SK-N-SH (cell line): Measurements from ENCODE around the gene FAM131C.

Source experiments
- CHD2 ChIP-seq: fragments of 150-350 bp; IDR thresholded peaks from 2 replicates; pipeline ENCODE4 v1.6.1; 2018; ENCODE audit warnings: low read length; ENCODE audit not compliant: partially characterized antibody
- EP300 ChIP-seq, 2 experiments: IDR thresholded peaks; 2 replicates each; pipeline versions ENCODE4 v1.4.0 to v1.6.1; 2012; ENCODE audit warnings: borderline replicate concordance in 1 of 2, low read depth in 1 of 2, low read length in 1 of 2
- EZH2phosphoT487 ChIP-seq: fragments of 200-600 bp; sonication (generic); IDR thresholded peaks from 2 replicates; pipeline ENCODE4 v1.6.1; 2017; ENCODE audit warnings: low read depth, mixed run types, mild to moderate bottlenecking, antibody characterized with exemption, moderate library complexity, borderline replicate concordance
- JUND ChIP-seq: IDR thresholded peaks from 2 replicates; pipeline ENCODE4 v1.4.0; 2012
- NRF1 ChIP-seq: IDR thresholded peaks from 2 replicates; pipeline ENCODE4 v1.6.1; 2012; ENCODE audit warnings: low read depth, mild to moderate bottlenecking, low read length
- POLR2AphosphoS5 ChIP-seq: IDR thresholded peaks from 2 replicates; pipeline ENCODE4 v1.6.1; 2012; ENCODE audit warnings: low read depth, low read length
- RAD21 ChIP-seq: IDR thresholded peaks from 2 replicates; pipeline ENCODE4 v1.6.1; 2012; ENCODE audit warnings: mild to moderate bottlenecking, low read length
- RCOR1 ChIP-seq: fragments of 150-350 bp; IDR thresholded peaks from 2 replicates; pipeline ENCODE4 v1.6.1; 2017; ENCODE audit warnings: antibody characterized with exemption, low read length
- YY1 ChIP-seq: IDR thresholded peaks from 2 replicates; pipeline ENCODE4 v1.4.0; 2012; ENCODE audit warnings: low read depth, mild to moderate bottlenecking
- TF ChIP-seq, protein P1 (sequence below): IDR thresholded peaks from 2 replicates; pipeline ENCODE4 v1.4.0; 2012; ENCODE audit warnings: low read depth
- TF ChIP-seq, protein P2 (sequence below): fragments of 150-350 bp; IDR thresholded peaks from 2 replicates; pipeline ENCODE4 v1.6.1; 2017; ENCODE audit warnings: antibody characterized with exemption, low read length, low read depth, borderline replicate concordance
- TF ChIP-seq, protein P3 (sequence below): fragments of 200-600 bp; sonication (generic); IDR thresholded peaks from 2 replicates; pipeline ENCODE4 v1.6.1; 2017; ENCODE audit warnings: antibody characterized with exemption, mild to moderate bottlenecking, moderate library complexity

DNA sequence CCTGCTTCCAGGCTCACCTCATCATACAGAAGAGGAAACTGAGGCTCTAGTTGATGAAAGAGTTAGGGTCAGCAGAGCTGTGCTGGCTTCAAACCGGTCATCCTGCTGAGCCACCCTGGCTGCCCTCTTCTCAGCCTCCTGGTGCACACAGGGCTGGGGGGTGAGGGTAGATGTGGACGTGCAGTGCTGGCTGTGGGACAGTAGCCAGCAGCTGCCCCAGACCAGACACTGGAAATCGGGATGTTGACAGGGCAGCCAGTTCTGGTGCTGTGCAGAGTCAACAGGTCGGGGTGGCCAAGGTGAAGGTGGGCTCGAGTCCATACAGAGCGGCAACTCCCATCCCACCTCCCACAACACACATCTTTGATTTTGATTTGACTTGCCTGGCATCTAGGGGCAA is 53.1 kb downstream of the FAM131C start:
- no peak for TF ChIP-seq POLR2AphosphoS5
- TF ChIP-seq, protein P1, sequence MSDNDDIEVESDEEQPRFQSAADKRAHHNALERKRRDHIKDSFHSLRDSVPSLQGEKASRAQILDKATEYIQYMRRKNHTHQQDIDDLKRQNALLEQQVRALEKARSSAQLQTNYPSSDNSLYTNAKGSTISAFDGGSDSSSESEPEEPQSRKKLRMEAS: no peak
- TF ChIP-seq, protein P2, sequence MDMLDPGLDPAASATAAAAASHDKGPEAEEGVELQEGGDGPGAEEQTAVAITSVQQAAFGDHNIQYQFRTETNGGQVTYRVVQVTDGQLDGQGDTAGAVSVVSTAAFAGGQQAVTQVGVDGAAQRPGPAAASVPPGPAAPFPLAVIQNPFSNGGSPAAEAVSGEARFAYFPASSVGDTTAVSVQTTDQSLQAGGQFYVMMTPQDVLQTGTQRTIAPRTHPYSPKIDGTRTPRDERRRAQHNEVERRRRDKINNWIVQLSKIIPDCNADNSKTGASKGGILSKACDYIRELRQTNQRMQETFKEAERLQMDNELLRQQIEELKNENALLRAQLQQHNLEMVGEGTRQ: no peak
- TF ChIP-seq EP300 (IDR thresholded peaks at IDR 0.05; ENCODE audit: borderline replicate concordance in 1 of 2, low read depth in 1 of 2, low read length in 1 of 2): no peak
- no peak for TF ChIP-seq EZH2phosphoT487
- no peak for TF ChIP-seq RAD21
- TF ChIP-seq NRF1: no peak
- no peak for TF ChIP-seq JUND
- no peak for TF ChIP-seq CHD2
- TF ChIP-seq, protein P3, sequence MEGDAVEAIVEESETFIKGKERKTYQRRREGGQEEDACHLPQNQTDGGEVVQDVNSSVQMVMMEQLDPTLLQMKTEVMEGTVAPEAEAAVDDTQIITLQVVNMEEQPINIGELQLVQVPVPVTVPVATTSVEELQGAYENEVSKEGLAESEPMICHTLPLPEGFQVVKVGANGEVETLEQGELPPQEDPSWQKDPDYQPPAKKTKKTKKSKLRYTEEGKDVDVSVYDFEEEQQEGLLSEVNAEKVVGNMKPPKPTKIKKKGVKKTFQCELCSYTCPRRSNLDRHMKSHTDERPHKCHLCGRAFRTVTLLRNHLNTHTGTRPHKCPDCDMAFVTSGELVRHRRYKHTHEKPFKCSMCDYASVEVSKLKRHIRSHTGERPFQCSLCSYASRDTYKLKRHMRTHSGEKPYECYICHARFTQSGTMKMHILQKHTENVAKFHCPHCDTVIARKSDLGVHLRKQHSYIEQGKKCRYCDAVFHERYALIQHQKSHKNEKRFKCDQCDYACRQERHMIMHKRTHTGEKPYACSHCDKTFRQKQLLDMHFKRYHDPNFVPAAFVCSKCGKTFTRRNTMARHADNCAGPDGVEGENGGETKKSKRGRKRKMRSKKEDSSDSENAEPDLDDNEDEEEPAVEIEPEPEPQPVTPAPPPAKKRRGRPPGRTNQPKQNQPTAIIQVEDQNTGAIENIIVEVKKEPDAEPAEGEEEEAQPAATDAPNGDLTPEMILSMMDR: no peak
- TF ChIP-seq RCOR1: no peak
- no peak for TF ChIP-seq YY1
